ENCODE data around the gene SIGLEC8. TPM values are rescaled to one million over a fixed set of nuclear protein-coding genes. Genes with fewer than 3 reads are reported as not detected.

SIGLEC8 gene
- total RNA-seq, 1 experiment from 2014 or later, result not detected

- TF ChIP-seq ZNF512 (CRISPR knock-in tag; IDR thresholded peaks at IDR 0.05; ENCODE audit: borderline replicate concordance) (no peak), PREB (CRISPR knock-in tag; IDR thresholded peaks at IDR 0.05; ENCODE audit: borderline replicate concordance) (no peak), SMAD3 (CRISPR knock-in tag; IDR thresholded peaks at IDR 0.05; ENCODE audit: borderline replicate concordance) (no peak)
These were observed 49.4 kb upstream of the SIGLEC8 start (continued) for GRCh38 chr19:51507640-51508058.

- Mint-ChIP-seq H3K27me3 (ENCODE audit: low read depth) (peaks cover 46% of the 10 kb centered on the region), H3K9me3 (peaks cover 19% of the 10 kb centered on the region), H3K36me3 (no peaks in the 10 kb centered on the region), H3K4me3 (no peak overlapping the region), H3K4me1 (no peaks in the 10 kb centered on the region), H3K27ac (no peak overlapping the region)
- ATAC-seq (no peak), DNase-seq (ENCODE audit: low spot score) (no peak)
- ChIA-PET POLR2A (no interaction called here), CTCF (interaction anchor here (0.8 to 1.1 kb wide), 4 partner anchors 10 to 154 kb away, joined by 3 to 4 read pairs (median 3); no protein-coding TSS in a partner anchor)
- TF ChIP-seq ZNF138 (CRISPR knock-in tag; conservative IDR thresholded peaks at IDR 0.05), result no peak
- no peak for TF ChIP-seq ZBTB43 (CRISPR knock-in tag; IDR thresholded peaks at IDR 0.05)
- no peak for TF ChIP-seq ARID4B (CRISPR knock-in tag; IDR thresholded peaks at IDR 0.05; ENCODE audit: borderline replicate concordance)
- TF ChIP-seq MAX (CRISPR knock-in tag; IDR thresholded peaks at IDR 0.05), result no peak
- TF ChIP-seq ATF3 (CRISPR knock-in tag; conservative IDR thresholded peaks at IDR 0.05), result no peak
- TF ChIP-seq MXD4 (CRISPR knock-in tag; IDR thresholded peaks at IDR 0.05; ENCODE audit: borderline replicate concordance), result no peak
- TF ChIP-seq TEAD4 (CRISPR knock-in tag; IDR thresholded peaks at IDR 0.05), result no peak
- TF ChIP-seq ZMAT4 (CRISPR knock-in tag; IDR thresholded peaks at IDR 0.05), result no peak
- no peak for TF ChIP-seq FOXJ3 (CRISPR knock-in tag; IDR thresholded peaks at IDR 0.05; ENCODE audit: borderline replicate concordance)
- no peak for TF ChIP-seq FOXK1 (CRISPR knock-in tag; IDR thresholded peaks at IDR 0.05)
- no peak for TF ChIP-seq TP53 (CRISPR knock-in tag; IDR thresholded peaks at IDR 0.05)
- no peak for TF ChIP-seq ZNF219 (CRISPR knock-in tag; IDR thresholded peaks at IDR 0.05; ENCODE audit: borderline replicate concordance)
- TF ChIP-seq MLX (CRISPR knock-in tag; IDR thresholded peaks at IDR 0.05), result no peak
- TF ChIP-seq TCF7 (CRISPR knock-in tag; IDR thresholded peaks at IDR 0.05; ENCODE audit: low read depth), result no peak
- TF ChIP-seq JAZF1 (CRISPR knock-in tag; IDR thresholded peaks at IDR 0.05), result no peak
- no peak for TF ChIP-seq ZNF532 (CRISPR knock-in tag; IDR thresholded peaks at IDR 0.05; ENCODE audit: borderline replicate concordance)
These were observed 48.9 kb upstream of the SIGLEC8 start for GRCh38 chr19:51507192-51507591.

Data from WTC11 (cell line).